ENCODE results near the gene CEP192.

Gene CEP192

GRCh38 chr18:13003466-13003896, 12.3 kb downstream of the CEP192 start:
- TF ChIP-seq CTCF (IDR thresholded peaks at IDR 0.05; ENCODE audit: low read depth, low read length, poor library complexity, severe bottlenecking) (peak; percentile 62), EZH2phosphoT487 (IDR thresholded peaks at IDR 0.05; ENCODE audit: borderline replicate concordance, low read length) (no peak)
- Histone ChIP-seq H3K27me3 (ENCODE audit: control insufficient read depth, low read length) (no peaks in the 10 kb centered on the region), H3K79me2 (ENCODE audit: control insufficient read depth, low read length) (peaks cover 76% of the 10 kb centered on the region), H3K36me3 (ENCODE audit: control insufficient read depth, low read length) (peaks cover 89% of the 10 kb centered on the region), H3K4me1 (ENCODE audit: control insufficient read depth, low read length) (0 out of 2 replicates have a peak, but pooled peaks cover 7% of the 10 kb centered on the region), H3K4me2 (ENCODE audit: low read length) (no peak overlapping the region), H3F3A (ENCODE audit: control insufficient read depth, insufficient read depth) (no peaks in the 10 kb centered on the region), H3K9me3 (ENCODE audit: control insufficient read depth, insufficient read depth, low read length) (no peaks in the 10 kb centered on the region), H4K20me1 (ENCODE audit: control insufficient read depth, insufficient read depth, low read depth, low read length) (0 out of 2 replicates have a peak, but pooled peaks cover 10% of the 10 kb centered on the region), H3K4me3 (ENCODE audit: low read length) (no peak overlapping the region), H3K27ac (ENCODE audit: low read depth, low read length) (no peak overlapping the region), H3K9me2 (replicated peaks; ENCODE audit: control insufficient read depth, low read length) (no peaks in the 10 kb centered on the region)

DNA sequence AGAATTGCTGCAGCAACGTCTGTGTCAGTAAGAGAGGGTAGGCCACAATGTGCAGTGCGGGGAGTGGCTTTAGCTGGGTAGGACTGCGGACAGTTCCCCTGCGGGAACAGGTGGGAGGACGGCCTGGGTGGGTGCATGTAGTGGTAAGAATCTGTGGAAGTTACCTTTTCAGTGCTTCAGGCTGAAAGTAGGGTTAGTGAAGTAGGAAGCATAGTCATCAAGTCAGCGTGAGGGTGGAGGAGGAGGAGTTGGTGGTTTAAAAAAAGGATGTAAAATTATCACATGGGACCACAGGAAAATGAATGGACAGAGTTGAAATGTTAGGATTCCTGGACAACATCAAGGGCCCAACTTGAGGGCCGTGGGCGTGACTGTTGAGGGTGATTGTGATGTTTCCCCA, 13.2 kb downstream of the CEP192 start:
- Histone ChIP-seq H3K79me2 (ENCODE audit: control insufficient read depth, low read length) (peaks cover 70% of the 10 kb centered on the region), H3K9me2 (replicated peaks; ENCODE audit: control insufficient read depth, low read length) (no peaks in the 10 kb centered on the region), H3K4me1 (ENCODE audit: control insufficient read depth, low read length) (0 out of 2 replicates have a peak, but pooled peaks cover 5% of the 10 kb centered on the region), H3K9me3 (ENCODE audit: control insufficient read depth, insufficient read depth, low read length) (no peaks in the 10 kb centered on the region), H3K27me3 (ENCODE audit: control insufficient read depth, low read length) (no peaks in the 10 kb centered on the region), H3K27ac (ENCODE audit: low read depth, low read length) (no peak overlapping the region), H3K36me3 (ENCODE audit: control insufficient read depth, low read length) (peaks cover 89% of the 10 kb centered on the region), H3K4me2 (ENCODE audit: low read length) (no peak overlapping the region), H3K4me3 (ENCODE audit: low read length) (no peak overlapping the region), H3F3A (ENCODE audit: control insufficient read depth, insufficient read depth) (no peaks in the 10 kb centered on the region), H4K20me1 (ENCODE audit: control insufficient read depth, insufficient read depth, low read depth, low read length) (0 out of 2 replicates have a peak, but pooled peaks cover 10% of the 10 kb centered on the region)
- no peak for TF ChIP-seq CTCF (IDR thresholded peaks at IDR 0.05; ENCODE audit: low read depth, low read length, poor library complexity, severe bottlenecking)
- TF ChIP-seq EZH2phosphoT487 (IDR thresholded peaks at IDR 0.05; ENCODE audit: borderline replicate concordance, low read length), result no peak

- Histone ChIP-seq H3K4me3 (ENCODE audit: low read length) (no peak overlapping the region), H3K9me3 (ENCODE audit: control insufficient read depth, insufficient read depth, low read length) (no peaks in the 10 kb centered on the region), H3K27ac (ENCODE audit: low read depth, low read length) (no peak overlapping the region), H3K4me1 (ENCODE audit: control insufficient read depth, low read length) (0 out of 2 replicates have a peak, but pooled peaks cover 5% of the 10 kb centered on the region), H3K4me2 (ENCODE audit: low read length) (no peak overlapping the region), H3F3A (ENCODE audit: control insufficient read depth, insufficient read depth) (no peaks in the 10 kb centered on the region), H3K9me2 (replicated peaks; ENCODE audit: control insufficient read depth, low read length) (no peaks in the 10 kb centered on the region), H4K20me1 (ENCODE audit: control insufficient read depth, insufficient read depth, low read depth, low read length) (0 out of 2 replicates have a peak, but pooled peaks cover 10% of the 10 kb centered on the region), H3K79me2 (ENCODE audit: control insufficient read depth, low read length) (peaks cover 62% of the 10 kb centered on the region), H3K36me3 (ENCODE audit: control insufficient read depth, low read length) (peaks cover 91% of the 10 kb centered on the region), H3K27me3 (ENCODE audit: control insufficient read depth, low read length) (no peaks in the 10 kb centered on the region)
- TF ChIP-seq CTCF (IDR thresholded peaks at IDR 0.05; ENCODE audit: low read depth, low read length, poor library complexity, severe bottlenecking) (no peak), EZH2phosphoT487 (IDR thresholded peaks at IDR 0.05; ENCODE audit: borderline replicate concordance, low read length) (no peak)
These were observed 14.1 kb downstream of the CEP192 start for GRCh38 chr18:13005289-13005688.
